Keratinocyte (primary cell): ENCODE measurements around the gene EIF3I. TPM values are rescaled to one million over a fixed set of nuclear protein-coding genes. Genes with fewer than 3 reads are reported as not detected.

Source experiments
- DNase-seq: peaks from one replicate; pipeline ENCODE4 v3.0.0-alpha.2; 2011; ENCODE audit warnings: low read depth, missing footprints, low spot score
- FAIRE-seq: peaks from 2 replicates; lab custom pipeline; 2011; peaks lifted over from hg19 to GRCh38; lab: Jason Lieb, UNC
- H2AFZ ChIP-seq: 2 replicates; pipeline ENCODE4 v1.6.0; 2012; ENCODE audit warnings: low read length, control low read depth, inconsistent platforms; ENCODE audit not compliant: control insufficient read depth
- H3K27ac ChIP-seq: 2 replicates; pipeline ENCODE4 v1.5.1; 2011; ENCODE audit warnings: low read length; ENCODE audit not compliant: control insufficient read depth, insufficient read depth
- H3K27me3 ChIP-seq: 3 replicates; pipeline ENCODE4 v1.6.0; 2011; ENCODE audit warnings: low read length; ENCODE audit not compliant: control insufficient read depth, insufficient read depth; ENCODE audit errors: extremely low read depth
- H3K36me3 ChIP-seq, 2 experiments: 2 replicates in 1 of 2; 3 replicates in 1 of 2; pipeline ENCODE4 v1.5.1; 2011; ENCODE audit warnings: low read length in 2 of 2, mild to moderate bottlenecking in 1 of 2; ENCODE audit not compliant: control insufficient read depth in 2 of 2, insufficient read depth in 2 of 2; ENCODE audit errors: extremely low read depth in 1 of 2
- H3K4me1 ChIP-seq: 3 replicates; pipeline ENCODE4 v1.5.1; 2011; ENCODE audit warnings: low read length; ENCODE audit not compliant: control insufficient read depth, insufficient read depth; ENCODE audit errors: extremely low read depth
- H3K4me2 ChIP-seq: 3 replicates; pipeline ENCODE4 v1.6.0; 2011; ENCODE audit warnings: low read depth, low read length; ENCODE audit not compliant: control insufficient read depth, insufficient read depth; ENCODE audit errors: extremely low read depth
- H3K4me3 ChIP-seq, 3 experiments: fragments of 200-600 bp in 1 of 3; sonication (generic) in 1 of 3; 2 replicates in 2 of 3; 3 replicates in 1 of 3; pipeline ENCODE4 v1.5.1; 2011 to 2016; ENCODE audit warnings: low read length in 3 of 3, mild to moderate bottlenecking in 3 of 3, control low read depth in 2 of 3, inconsistent platforms in 1 of 3, low read depth in 1 of 3, mixed read lengths in 1 of 3, mixed run types in 1 of 3, moderate library complexity in 1 of 3; ENCODE audit not compliant: control insufficient read depth in 2 of 3, insufficient read depth in 2 of 3; ENCODE audit errors: extremely low read depth in 1 of 3
- H3K79me2 ChIP-seq: 2 replicates; pipeline ENCODE4 v1.6.0; 2012; ENCODE audit warnings: low read length; ENCODE audit not compliant: control insufficient read depth, insufficient read depth
- H3K9ac ChIP-seq: 3 replicates; pipeline ENCODE4 v1.6.0; 2011; ENCODE audit warnings: low read length; ENCODE audit not compliant: control insufficient read depth, insufficient read depth; ENCODE audit errors: extremely low read depth
- H3K9me1 ChIP-seq: 3 replicates; pipeline ENCODE4 v1.6.0; 2011; ENCODE audit warnings: low read length; ENCODE audit not compliant: control insufficient read depth, insufficient read depth; ENCODE audit errors: extremely low read depth
- H3K9me3 ChIP-seq: 2 replicates; pipeline ENCODE4 v1.5.1; 2012; ENCODE audit warnings: low read depth, low read length; ENCODE audit not compliant: control insufficient read depth
- H4K20me1 ChIP-seq: 3 replicates; pipeline ENCODE4 v1.6.0; 2011; ENCODE audit warnings: low read length; ENCODE audit not compliant: control insufficient read depth, insufficient read depth; ENCODE audit errors: extremely low read depth
- CTCF ChIP-seq, 3 experiments: IDR thresholded peaks in 1 of 3; conservative IDR thresholded peaks in 1 of 3; optimal IDR thresholded peaks in 1 of 3; 2 replicates in 2 of 3; 3 replicates in 1 of 3; pipeline versions ENCODE3 to v1.5.1; 2011; ENCODE audit warnings: low read length in 3 of 3, mild to moderate bottlenecking in 3 of 3, moderate library complexity in 2 of 3, control low read depth in 1 of 3, inconsistent platforms in 1 of 3; ENCODE audit not compliant: insufficient read depth in 2 of 3; ENCODE audit errors: extremely low read depth in 1 of 3
- EZH2 ChIP-seq: IDR thresholded peaks from one replicate; pipeline ENCODE4 v1.6.1; 2012; ENCODE audit warnings: inconsistent platforms, mild to moderate bottlenecking, low read length, moderate library complexity
- dilution Hi-C: fragments of 300-500 bp; cut with MboI; formaldehyde crosslinking; loops from one replicate; pipeline ENCODE4 v1.7.0; 2020; ENCODE audit warnings: low sequenced_read_pairs; ENCODE audit not compliant: extremely low pct_ligation_motif_present
- polyA plus RNA-seq, 5 experiments: library from polyadenylated mRNA; depleted of rRNA in 3 of 5; stranded (reverse) in 3 of 5; stranded (forward) in 1 of 5; unstranded in 1 of 5; fragments of >200 nt; gene quantifications; 1 replicate in 1 of 5; 2 replicates in 3 of 5; 3 replicates in 1 of 5; pipeline versions ENCODE4 v1.2.1 to v1.2.3, GENCODE V29; 2011 to 2012; ENCODE audit warnings: missing spikeins in 2 of 5, low read depth in 1 of 5, low replicate concordance in 1 of 5

Gene EIF3I
- polyA plus RNA-seq, 1 donor (not counting 4 experiments of a cell fraction or from before 2014, with no cell fraction given) = 388 TPM

- no peaks in the 10 kb centered on the region for H3K9me3 ChIP-seq
- H3K4me1 ChIP-seq = peaks cover 14% of the 10 kb centered on the region
- H4K20me1 ChIP-seq = no peaks in the 10 kb centered on the region
- dilution Hi-C loops = no loop called here
- peaks cover 26 to 39% of the 10 kb centered on the region in 2 experiments for H3K36me3 ChIP-seq
- DNase-seq (no peak), FAIRE-seq (no peak)
- H3K9me1 ChIP-seq = no peaks in the 10 kb centered on the region
- H3K9ac ChIP-seq = no peak overlapping the region
- no peak for TF ChIP-seq CTCF (optimal IDR thresholded peaks at IDR 0.05 in 1 of 3, IDR thresholded peaks at IDR 0.05 in 1 of 3, conservative IDR thresholded peaks at IDR 0.05 in 1 of 3; ENCODE audit: extremely low read depth in 1 of 3, insufficient read depth in 2 of 3, low read length in 3 of 3)
- no peak for TF ChIP-seq EZH2
- no peak overlapping the region for H3K4me3 ChIP-seq
- H3K79me2 ChIP-seq = no peaks in the 10 kb centered on the region
- H3K4me2 ChIP-seq = no peak overlapping the region
- H3K27me3 ChIP-seq = no peaks in the 10 kb centered on the region
- H3K27ac ChIP-seq = no peak overlapping the region
- no peak overlapping the region for H2AFZ ChIP-seq
Measured at GRCh38 chr1:32197837-32198236, 24.4 kb upstream of the EIF3I start.

DNA sequence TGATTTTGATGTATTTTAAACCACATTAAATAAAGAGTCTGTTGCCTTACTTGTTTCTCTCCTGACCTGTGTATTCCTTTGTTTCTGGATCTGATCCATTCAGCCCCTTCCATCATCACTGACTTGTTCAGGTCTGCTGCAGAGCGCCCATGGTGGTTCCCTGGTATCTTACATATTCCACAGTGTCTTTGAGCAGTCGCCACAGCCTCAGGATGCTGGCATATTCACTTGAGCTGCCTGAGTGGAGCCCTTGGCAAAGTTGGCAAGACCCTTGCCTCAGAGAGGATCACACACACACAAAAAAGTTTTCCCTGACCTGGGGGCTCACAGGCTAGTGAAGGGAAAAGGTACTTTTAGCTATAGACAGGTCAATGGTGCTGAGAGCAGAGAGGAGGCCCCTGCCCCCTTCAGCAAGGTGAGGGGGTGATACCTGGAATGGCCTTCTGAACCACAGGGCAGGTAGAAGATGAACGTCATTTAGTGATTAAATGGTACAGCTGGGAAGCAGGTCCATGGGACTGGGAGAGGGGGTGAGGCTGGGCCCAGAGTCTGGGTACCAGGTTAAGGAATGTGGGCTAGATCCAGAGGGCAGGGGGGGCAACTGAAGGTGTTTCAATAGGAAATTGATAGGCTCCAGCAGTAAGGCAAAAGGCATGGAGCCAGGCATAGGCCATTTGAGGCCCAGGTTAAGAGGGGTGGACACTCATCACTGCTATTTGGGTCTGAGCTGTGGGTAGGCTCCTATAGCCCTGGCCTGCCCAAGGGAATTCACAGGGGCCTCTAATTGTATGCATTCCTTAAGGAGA lies 23.8 kb upstream of the EIF3I start:
- H3K9me1 ChIP-seq = no peaks in the 10 kb centered on the region
- H2AFZ ChIP-seq = no peak overlapping the region
- no peak overlapping the region for H3K27ac ChIP-seq
- peaks cover 14% of the 10 kb centered on the region for H3K4me1 ChIP-seq
- no peaks in the 10 kb centered on the region for H3K27me3 ChIP-seq
- TF ChIP-seq CTCF (optimal IDR thresholded peaks at IDR 0.05 in 1 of 3, IDR thresholded peaks at IDR 0.05 in 1 of 3, conservative IDR thresholded peaks at IDR 0.05 in 1 of 3; ENCODE audit: extremely low read depth in 1 of 3, insufficient read depth in 2 of 3, low read length in 3 of 3) (no peak), EZH2 (no peak)
- no peak overlapping the region for H3K9ac ChIP-seq
- H4K20me1 ChIP-seq = no peaks in the 10 kb centered on the region
- H3K36me3 ChIP-seq = peaks cover 25 to 33% of the 10 kb centered on the region in 2 experiments
- H3K4me3 ChIP-seq = no peak overlapping the region
- FAIRE-seq = no peak
- no peaks in the 10 kb centered on the region for H3K9me3 ChIP-seq
- H3K79me2 ChIP-seq = no peaks in the 10 kb centered on the region
- dilution Hi-C loops = no loop called here
- DNase-seq = no peak
- H3K4me2 ChIP-seq = no peak overlapping the region
